Activated T-cell treated with anti-CD3 and anti-CD28 coated beads for 48 hours (primary cell): Measurements from ENCODE around the gene FXYD6.
"Not testable (repeated sequence)": the region's sequence is repeated elsewhere in the genome, so short reads cannot be mapped to it uniquely, and the experiment has no call there.

Experiments
- DNase-seq: peaks from one replicate; pipeline ENCODE4 v3.0.0-alpha.2; 2020; ENCODE audit warnings: low read depth

FXYD6 gene, protein sequence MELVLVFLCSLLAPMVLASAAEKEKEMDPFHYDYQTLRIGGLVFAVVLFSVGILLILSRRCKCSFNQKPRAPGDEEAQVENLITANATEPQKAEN

DNA sequence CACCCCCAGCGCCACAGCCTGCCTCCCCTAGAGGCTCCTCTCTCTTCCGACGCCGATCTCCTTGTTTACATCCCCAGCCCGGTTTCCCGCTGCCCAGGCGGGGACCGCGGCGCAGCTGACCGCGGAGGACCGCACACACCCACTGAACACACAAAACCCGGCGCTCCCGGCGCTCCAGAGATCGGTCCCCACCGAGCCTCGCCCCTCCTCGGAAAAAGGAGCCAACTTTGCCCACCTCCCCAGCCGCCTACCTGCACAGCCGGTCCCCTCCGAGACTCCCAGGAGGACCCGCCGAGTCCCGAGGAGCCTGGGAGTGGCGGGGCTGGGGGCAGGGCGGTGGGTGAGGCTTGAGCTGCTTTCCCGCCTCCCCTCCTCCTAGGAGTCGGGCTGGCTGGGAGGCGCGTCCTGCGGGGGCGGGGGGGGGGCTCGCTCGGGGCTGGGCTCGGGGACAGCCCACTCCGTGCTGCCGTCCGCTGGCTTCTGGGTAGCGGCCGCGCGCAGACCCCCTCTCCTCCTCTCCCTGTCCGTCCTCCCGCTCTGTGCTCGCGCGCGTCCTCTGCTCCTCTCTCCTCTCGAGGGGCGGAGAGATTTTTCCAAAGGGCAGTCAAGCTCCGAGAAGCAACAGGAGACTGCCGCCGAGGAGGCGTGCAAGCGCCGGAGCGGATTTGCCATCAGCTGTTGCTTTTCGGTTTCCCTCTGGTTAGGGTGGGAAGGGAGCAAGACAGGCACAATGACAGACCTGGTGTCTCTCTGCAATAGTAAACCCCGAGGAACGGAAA is at the start of gene FXYD6:
FXYD6 (minus strand) TSS at position 318 of the 779 bp plus-strand sequence. CDS start 33,882 bp downstream, outside the sequence.
- no peak for DNase-seq

DNA sequence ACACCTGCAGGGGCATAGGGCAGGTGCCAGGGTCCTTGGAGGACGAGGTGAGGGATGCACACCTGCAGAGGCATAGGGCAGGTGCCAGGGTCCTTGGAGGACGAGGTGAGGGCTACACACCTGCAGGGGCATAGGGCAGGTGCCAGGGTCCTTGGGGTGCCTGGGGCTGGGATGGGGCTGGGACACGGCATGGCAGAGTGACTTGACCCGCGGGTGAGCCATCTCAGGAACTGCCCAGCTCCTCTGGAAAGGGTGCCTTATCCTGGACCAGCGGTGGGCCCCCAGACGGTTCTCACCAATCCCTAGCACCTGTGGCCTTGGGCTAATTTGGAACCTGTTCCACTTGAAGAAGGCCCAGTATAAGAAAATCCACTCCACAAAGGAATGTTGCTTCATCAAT is 49.7 kb upstream of the FXYD6 start:
- DNase-seq = not testable (repeated sequence)

DNA sequence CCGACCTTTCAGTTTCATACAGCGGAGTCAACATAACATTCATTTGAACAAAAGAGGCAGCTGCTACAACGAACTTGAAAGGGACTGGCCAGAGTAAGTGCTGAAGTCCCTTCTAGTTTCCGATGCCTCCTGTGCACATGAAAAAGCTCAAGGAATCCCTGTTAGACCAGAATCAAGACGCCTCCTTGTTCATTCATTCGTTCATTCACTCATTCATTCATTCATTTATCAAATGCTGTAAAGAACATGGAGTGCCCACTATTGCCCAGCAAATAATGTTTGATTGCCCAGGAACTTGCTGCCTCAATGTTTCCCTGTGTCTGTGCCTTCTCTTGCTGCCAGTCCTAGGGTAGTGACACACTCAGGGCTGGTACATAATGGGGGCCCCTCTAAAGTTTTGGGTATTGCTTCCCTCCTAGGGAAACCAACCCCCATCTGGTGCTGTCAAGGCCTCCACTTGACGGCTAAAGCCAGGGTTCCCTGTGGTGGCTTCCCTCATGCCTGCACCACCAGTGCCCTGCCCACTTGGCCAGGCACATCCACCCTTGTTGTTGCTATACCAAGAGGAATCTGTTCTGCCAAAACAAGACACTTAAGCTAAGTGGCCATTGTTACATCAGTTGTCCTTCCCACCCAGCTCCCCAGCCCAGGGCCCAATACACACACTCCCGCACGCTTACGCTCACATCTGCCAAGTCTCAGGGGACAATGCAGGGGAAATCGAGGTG is 48.9 kb upstream of the FXYD6 start:
- DNase-seq = no peak

DNA sequence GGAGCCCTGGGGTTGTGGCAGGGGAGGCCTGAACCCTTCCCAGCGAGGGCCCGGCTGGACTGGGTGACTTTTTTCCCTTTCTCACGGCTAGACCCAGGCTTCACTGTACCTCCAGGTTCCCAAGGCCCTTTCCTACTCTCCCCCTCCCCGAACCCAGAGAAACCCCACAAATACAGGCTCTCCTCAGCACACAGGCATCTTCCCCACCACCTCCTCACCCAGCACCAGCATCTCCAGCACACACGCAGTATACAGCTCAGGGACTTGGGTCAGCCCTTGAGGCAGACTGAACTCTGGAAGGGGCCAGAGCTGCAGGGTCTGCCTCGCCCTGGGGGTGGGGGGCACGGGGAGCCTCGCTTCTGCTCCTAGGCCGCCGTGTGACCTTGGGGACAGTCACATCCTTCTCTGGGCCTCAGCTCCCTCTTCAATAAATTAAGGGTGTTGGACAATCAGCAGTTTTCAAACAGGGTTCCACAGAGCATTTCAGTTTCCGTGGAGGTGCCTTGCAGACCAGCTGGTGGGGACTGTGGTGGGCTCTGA is 48.2 kb upstream of the FXYD6 start:
- no peak for DNase-seq

DNA sequence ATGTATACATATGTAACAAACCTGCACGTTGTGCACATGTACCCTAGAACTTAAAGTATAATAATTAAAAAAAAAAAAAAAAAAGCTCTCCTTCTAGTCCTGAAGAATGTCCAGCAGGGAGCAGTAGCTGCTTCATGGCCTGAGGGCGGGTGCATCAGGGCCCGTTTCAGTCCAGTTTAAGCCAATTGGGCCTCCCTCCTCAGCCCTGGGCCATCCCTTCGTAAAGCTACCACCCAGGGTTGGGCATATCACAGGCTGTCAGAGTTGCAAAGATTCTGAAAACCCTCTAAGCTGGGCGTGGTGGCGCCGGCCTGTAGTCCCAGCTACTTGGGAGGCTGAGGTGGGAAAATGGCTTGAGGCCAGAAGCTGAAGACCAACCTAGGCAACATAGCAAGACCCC is 47.3 kb upstream of the FXYD6 start:
- no peak for DNase-seq

DNA sequence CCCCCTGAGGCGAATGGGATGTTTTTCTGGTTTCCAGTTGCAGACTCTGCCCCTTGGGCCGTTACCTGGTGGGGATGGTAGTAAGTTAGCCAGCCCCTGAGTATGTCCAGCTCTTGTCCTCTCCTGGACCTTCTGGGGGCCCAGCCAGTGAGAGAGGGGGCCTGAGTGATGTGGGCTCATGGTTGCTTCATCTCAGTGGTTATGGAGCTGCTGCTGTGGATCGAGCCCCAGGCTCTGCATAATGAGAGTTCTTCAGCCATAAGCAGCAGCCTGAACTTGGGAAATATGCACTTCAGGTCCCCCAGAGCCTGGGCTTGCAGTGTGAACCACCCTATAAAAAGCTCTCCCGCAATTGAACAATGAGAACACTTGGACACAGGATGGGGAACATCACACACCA is 46.8 kb upstream of the FXYD6 start:
- DNase-seq = no peak

DNA sequence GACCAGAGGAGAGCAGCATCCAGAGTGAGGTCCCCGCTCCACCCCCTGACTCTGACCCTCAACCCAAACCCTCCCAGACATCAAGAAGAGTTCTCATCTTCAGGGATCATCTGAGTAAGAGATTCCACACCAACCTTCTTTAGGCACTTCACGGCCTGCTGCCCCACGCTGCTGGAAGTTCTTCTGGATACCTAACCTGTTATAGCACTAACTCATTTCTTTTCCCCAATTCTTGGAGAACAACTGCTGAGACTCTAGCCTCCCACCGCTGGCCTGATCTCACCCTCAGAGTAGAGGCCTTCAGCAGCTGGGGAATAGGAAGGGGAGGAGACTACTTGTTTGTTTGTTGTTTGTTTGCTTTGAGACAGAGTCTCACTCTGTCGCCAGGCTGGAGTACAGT is 45.4 kb upstream of the FXYD6 start:
- no peak for DNase-seq

DNA sequence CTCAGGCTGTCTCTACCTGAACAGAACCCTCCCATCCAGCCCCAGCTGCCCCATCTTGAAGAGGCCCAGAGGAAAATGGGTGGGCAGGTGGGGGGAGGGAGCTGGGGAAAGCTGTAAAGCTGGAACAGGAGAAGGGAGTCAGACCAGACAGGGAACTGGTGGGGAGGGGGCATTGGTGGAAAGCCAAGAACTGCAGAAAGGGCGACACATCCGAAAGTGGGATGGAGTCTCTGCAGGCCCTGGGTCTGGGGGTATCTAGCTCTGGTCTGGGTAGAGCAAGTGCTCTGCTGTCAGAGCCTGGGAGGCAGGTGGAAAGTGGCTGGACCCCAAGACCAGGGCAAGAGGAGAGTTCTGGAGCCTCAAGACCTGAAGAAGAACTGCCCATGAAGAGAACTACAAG is 45.0 kb upstream of the FXYD6 start:
- no peak for DNase-seq

DNA sequence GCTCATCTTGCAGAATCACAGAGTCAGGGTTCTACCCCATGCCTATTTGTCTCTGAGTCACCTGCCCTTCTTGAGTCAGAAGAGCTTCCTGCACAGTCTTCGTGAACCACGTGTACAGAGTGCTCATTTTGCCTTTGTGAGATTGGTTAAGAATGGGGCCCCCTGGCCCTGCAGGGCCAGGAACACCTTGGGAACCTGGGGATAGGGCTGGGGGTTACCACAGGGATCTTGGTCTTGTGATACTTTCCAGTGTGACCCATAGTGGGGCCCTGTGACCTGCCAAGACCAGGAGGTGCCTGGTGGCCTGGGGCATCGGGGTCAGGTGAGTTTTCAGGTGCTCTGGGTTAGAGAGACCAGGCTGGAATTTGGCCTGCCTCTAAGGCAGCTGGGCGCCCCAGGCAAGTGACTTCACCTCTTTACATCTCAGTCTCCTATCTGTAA is 43.3 kb upstream of the FXYD6 start:
- no peak for DNase-seq

DNA sequence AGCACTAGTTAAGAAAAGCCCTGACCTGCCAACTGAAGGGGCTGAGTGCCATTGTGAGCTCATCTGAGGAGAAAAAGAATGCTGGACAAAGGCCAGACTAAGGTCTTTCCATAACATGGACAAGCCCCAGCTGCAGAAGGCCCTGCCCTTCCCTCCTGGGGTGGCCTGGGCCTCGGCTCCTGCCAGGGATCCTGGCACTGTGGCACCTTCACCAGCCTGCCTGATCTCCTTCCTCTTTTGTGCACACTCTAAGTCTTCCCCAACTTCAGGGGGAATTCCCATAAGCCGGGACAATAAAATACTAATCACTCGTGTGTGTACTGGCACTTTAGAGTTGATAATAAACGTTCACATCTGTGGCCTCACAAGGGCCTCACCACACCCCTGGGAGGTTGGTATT is 42.9 kb upstream of the FXYD6 start:
- no peak for DNase-seq

DNA sequence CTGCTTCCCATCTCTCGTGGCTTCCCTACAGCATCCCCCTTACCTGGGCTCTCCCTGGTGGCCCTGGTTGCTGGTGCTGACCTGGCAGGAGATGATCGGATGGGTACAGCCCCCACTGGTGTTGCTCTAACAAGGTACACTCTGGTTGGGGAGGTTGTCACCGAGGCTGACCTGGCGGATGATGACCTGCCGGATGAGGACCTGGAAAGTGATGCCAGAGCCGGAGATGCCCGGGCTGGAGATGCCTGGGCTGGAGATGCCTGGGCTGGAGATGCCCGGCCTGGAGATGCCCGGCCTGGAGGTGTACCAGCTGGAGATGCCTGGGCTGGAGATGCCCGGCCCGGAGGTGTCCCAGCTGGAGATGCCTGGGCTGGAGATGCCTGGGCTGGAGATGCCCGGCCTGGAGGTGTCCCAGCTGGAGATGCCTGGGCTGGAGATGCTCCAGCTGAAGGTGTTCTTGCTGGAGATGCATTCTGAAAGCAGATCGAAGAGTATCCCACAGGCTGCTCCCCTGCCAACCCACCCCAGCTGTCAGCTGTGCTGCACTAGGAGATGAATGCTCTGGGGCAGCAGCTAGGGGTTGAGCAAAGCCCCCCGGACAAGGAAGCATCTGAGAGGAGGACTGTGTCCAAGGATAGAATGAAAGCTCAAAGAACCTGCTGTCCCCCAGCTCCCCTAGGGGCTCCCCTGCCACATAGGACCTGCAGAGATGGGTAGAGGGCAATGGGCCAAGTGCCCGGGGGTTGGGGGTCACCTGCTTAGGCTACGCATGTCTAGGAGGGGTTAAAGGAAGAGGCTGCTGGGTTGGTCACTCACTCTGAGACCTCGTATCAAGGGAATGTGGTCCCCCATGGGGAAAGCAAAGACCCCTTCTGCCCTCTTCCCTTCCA is 42.2 kb upstream of the FXYD6 start:
- DNase-seq = no peak

DNA sequence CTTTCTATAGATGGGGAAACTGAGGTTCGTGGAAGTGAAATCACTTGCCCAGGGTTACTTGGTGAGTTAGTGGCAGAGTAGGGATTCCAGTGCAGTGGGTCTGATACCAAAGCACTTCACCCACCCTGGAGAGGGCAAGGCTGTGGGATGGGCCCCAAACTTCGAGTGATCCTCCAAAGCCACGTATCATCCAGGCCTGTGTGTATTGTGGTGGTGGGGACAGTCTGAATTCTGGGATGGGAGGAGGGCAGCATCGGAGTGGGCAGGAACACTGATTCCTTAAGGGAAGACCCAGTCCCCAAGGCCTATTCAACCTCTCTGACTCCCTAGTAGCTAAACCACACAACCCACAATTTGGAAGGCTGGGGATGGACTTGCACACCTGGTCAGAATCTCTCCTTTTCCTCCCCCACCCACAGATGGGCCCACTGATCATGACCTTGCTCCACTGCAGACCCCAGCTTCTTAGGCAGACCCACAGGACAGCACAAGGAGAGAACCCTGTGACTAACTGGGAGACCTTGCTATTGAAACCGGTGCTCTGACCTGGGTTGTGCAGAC is 41.2 kb upstream of the FXYD6 start:
- no peak for DNase-seq

DNA sequence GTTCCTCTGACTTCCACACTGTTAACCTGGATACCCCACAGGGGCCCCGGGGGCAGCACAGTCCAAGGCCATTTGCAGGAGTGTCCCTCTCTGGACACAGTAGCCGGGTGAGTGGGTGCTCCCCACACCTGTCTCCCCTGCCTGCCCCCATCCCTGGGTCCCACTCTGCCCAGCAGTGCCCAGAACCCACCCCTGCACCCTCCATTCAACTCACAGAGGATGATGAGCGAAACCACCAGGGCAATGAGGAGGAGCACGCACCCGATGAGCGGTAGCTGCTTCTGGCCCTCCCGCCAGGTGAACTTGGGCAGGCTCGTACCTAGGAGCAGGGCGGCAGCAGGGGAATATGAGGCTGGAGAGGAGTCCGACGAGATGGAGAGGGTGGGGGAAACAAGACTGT is 40.5 kb upstream of the FXYD6 start:
- no peak for DNase-seq

DNA sequence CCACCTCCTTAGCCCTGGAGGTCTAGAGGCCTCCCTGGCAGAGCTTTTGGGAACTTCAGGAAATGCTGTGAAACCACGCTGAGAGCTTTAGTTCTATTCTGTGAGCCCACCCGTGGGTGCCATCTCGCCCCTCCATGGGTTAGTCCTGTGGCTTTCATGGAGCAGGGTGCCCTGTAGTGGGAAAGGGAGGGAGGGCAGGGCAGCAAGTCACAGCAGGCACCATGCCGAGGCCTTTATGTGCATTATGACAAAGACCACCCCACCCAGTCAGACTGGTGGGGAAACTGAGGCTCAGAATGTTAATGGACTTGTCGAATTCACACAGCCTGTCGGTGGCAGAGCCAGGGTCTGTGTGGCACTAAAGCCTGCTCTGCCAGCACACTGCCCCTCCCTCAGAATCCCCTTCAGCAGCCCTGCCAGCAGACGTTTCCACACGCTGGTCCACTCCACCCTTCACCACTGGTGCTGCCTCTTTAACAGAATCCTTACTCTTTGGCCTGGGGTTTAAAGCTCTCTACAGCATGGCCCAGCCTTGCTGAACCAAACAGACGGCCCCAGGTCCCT is 39.3 kb upstream of the FXYD6 start:
- no peak for DNase-seq

DNA sequence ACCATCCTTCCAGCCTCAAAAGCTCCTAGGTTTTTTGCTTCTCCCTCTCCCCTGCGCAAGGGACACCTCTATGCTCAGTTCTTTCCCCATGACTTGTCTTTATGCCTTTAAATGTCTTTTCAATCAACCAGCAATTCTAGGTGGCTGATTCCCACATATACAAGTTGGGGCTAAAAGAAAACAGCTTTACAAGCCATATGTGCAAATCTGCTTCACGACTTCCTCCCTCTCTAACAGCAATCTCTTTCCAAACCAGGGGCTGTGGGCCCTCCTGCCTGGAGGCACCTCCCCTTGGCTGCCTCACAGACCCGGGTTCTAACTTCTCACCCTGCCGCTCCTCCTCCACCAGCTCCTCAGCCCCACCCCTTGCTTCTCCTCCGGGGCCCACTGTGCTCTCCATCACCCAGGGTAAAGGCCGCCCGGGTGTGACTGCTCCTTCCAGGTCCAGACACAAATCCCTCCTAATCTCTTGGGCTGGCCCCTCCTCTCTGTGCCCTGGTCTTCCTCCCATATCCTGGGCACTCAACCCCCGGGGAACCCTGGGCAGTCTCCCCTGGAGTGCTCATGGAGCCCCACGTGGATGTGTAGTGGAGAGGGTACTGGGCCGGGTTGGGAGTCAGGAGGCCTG is 38.6 kb upstream of the FXYD6 start:
- DNase-seq = no peak

DNA sequence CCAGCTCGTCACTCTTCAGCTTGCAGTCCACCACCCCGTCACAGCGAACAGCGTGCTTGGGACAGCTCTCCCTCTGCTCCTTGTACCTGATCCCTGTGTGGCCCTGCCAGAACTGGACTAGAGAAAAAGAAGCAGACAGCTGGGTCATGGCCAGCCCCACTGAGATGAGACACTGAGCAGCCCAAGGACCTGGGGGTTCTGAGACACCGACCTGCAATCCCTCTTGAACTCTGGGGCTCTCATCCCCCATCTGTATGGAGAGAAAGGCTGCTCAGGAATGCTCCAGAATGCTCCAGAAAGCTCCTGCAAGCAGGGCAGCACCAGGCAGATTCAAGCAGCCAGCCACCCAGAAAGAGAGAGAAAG is 37.9 kb upstream of the FXYD6 start:
- no peak for DNase-seq

DNA sequence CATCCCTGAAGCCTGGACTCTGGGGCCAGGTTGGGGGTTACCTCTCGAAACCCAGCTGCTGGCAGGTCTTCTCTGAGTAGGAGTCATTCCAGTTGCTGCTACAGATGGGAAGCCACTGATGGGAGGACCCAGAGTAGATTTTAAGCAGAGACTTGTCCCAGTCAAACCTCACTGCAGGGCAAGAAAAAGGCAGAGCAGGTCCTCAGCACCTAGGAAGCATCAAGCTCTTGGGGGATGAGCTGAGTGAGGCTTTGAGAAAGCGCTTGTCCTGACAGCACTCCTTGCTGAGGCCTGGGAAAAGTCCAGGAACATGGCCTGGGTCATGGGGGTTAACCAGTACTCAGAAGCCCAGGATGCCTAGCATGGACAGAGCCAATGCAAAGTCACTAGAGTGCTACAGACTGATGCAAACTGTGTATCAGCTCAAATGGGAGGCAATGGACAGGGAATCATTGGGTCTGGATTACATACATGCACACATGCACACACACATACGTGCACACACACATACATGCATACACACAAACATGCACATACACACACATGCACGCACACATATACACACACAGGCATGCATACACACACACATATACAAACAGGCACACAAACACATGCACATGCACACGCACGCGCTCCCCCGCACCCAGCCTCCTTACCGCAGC is 37.4 kb upstream of the FXYD6 start:
- DNase-seq = no peak

DNA sequence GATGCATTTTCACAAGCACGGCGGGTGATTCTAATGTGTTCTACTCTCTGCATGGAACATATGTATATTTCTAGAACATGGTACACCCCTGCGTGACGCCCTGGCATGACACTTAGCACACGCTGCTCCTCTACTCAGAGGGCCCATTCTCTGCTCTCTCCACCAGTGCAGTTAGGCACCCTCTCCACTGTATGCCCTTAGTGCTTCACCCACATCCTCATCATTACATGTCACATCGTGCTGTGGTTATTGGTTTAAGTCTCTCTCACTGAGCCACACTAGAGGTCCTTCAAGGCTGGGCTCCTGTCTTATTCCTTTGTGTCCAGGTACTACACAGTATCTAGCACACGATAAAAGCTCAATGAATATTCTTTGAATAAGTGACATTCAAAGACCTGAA is 36.0 kb upstream of the FXYD6 start:
- no peak for DNase-seq

DNA sequence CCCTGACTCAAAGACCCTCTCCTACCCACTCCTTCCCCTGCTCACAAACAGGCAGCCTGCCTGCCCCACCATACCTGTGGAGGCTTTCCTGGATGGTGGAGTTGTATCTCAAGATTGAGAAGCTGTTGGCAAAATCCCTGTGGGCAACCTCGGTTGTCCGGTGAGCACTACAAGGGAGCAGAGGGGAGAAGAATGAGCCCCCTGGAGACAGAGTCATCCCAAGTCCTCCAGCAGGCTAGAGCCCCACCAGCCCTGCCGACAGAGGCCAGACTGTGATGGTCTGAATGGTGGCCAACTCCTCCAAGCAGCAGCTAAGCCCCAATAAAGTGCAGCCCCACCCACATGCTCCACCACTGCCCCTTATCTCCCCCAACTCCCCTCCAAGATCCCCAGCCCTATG is 35.2 kb upstream of the FXYD6 start:
- no peak for DNase-seq

DNA sequence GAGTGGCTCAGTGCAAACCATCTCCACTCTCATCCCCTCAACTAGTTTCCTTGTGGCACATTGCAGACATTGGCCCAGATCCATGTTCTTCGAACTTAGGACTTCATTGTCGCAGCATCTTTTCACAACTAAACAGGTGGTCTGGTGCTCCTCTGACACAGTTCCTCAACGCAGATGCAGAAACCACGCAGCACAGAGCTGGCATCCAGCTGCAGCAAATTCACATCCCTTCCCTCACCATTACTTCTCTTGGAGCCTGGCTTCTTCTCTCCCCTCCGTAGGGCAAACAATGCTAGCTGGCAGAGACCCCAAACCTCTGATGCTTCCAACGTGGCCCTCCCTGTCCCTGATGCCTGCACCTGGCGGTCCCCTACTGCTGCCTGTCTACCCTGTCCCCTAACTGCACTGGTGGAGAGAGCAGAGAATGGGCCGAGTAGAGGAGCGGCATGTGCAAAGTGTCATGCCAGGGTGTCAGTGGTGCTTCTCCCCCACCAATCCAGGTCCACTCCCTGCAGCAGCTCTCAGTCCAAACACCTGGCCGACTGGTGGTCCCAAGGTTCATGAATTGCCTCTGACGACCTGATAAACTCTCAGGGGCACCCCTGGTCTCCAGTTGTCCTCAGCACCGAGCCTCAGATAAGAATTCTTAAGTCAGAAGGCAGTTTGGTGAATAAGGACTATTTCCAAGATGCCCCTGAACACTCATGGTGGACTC is 34.6 kb upstream of the FXYD6 start:
- DNase-seq = no peak
